HG03521 (cell line): Measurements from ENCODE around the gene ARHGAP1.

Source experiments
- ATAC-seq: cut with Tn5 transposase; IDR thresholded peaks from one replicate; pipeline ENCODE4 v1.9.1; 2021; ENCODE audit warnings: mild to moderate bottlenecking, moderate library complexity; ENCODE audit not compliant: unreplicated experiment

Gene ARHGAP1

DNA sequence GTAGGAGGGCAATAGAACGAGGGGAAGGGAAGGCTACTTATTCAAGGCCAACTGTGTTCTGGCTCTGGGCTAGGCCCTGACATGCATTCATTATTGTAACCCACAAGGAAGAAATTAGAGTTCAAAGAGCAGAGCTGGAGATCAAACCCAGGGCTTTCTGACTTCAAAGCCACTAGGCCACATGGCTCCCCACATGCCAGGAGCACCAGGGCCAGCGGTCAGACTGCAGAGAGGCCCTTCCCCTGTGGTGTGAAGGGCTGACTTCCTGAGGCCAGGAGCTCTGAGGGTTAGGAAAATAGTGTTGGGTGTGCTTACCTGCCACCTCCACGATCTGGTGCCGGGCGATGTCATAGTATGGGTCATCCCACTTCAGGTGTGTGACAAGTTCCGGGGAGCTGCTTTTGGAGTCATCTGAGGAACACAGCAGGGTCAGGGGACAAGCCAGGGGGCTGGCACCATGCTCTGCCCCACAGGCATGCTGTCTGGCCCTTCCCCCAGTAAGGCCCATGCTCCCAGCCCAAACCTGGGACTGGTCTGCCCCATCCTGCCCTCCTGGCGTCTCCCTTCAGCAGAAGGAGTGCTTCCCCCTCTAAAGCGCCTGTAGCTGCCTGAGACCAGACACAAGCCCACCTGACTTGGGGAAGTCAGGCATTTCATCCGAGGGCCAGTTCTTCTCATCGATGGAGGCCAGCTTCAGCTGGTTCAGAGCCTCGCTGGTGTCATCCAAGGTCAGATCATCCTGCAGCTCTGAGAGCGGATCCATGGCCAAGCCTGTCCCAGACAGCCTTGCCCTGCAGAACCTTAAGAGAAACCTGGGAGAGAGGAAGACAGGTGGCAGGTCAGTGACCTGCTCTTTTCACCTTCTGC, 4.8 kb downstream of the ARHGAP1 start:
- ATAC-seq, result no peak

DNA sequence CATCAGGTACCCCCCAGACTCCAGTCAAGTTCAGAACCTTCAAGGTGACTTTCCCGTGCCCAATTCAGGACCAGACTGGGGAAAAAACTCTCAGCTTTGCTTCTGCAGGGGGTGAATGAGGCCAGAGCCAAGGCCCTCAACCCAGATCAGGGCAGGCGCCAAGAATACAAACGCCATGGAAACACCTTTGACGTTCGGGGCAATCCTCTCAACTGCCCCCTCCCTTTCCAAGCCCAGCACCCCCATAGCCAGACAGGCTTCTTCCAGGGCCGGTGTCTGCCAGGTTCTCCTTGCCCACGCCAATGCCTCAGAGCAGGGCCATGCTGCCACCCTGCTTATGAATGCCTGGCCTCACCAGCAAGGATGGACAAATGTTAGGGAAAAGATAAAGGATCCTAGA, 5.8 kb downstream of the ARHGAP1 start:
- no peak for ATAC-seq

DNA sequence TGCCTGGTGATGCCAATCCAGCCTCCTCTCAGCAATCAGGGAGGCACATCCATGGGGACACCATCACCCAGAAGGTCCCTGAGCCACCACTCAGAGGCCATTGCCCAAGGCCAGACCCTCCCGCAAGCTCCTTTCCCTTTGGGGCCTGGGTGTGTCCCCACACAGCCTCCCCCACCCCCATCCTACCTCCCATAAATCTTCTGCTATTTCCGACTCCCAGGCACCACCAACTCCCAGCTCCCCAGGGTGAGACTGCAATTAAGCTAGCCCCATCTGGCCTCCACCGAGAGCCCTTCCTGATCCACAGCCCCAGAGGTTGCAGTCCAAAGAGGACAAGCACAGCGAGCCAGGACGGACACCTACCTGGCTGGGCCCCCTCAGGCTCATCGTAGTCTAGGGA, 6.3 kb downstream of the ARHGAP1 start:
- no peak for ATAC-seq

DNA sequence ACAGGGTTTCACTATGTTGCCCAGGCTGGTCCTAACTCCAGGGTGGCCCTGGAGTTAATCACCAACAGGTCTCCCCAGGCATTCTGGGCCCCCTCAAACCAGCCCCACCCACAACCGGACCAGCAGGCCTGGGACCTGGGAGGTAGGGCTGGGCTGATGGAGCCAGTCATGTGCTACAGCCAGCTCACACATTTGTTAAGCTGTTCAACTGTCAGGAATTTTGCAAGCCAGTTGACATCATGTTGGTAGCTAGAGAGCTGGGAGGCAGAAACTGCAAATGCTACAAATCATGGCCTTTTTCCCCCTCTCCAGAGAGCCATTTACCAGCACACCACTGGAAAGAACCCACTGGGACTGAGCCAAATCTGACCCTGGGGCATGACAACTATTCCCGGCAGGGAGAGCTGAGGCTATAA, 6.8 kb downstream of the ARHGAP1 start:
- no peak for ATAC-seq

DNA sequence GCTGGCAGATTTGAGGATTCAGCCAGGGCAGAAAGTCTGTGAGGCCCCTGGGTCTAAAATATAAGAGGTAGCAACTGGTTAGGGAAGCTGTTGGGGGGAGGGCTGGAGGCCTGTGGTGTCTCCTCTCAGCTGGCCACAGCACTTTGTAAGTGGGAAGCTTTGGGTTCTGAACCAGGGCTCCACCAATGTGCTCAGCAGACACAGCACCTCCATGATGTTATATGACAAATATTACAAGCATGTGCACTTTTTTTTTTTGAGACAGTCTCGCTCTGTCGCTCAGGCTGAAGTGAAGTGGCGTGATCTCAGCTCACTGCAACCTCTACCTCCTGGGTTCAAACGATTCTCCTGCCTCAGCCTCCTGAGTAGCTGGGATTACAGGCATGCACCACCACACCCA, 8.0 kb downstream of the ARHGAP1 start:
- no peak for ATAC-seq

DNA sequence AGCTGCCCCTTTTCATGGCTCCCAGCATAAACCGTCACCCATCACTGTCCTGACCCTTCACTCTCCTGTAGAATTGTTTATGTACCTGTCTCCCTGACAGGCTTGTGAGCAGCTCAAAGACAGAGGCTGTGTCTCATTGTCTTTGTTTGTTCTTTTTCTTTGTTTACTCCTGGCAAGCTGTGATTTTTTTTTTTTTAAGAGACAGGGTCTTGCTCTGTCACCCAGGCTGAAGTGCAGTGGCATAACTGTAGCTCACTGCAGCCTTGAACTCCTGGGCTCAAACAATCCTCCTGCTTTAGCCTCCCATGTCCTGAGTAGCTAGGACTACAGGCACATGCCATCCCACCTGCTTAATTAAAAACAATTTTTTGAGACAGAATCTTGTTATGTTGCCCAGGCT, 9.7 kb downstream of the ARHGAP1 start:
- ATAC-seq, result no peak

DNA sequence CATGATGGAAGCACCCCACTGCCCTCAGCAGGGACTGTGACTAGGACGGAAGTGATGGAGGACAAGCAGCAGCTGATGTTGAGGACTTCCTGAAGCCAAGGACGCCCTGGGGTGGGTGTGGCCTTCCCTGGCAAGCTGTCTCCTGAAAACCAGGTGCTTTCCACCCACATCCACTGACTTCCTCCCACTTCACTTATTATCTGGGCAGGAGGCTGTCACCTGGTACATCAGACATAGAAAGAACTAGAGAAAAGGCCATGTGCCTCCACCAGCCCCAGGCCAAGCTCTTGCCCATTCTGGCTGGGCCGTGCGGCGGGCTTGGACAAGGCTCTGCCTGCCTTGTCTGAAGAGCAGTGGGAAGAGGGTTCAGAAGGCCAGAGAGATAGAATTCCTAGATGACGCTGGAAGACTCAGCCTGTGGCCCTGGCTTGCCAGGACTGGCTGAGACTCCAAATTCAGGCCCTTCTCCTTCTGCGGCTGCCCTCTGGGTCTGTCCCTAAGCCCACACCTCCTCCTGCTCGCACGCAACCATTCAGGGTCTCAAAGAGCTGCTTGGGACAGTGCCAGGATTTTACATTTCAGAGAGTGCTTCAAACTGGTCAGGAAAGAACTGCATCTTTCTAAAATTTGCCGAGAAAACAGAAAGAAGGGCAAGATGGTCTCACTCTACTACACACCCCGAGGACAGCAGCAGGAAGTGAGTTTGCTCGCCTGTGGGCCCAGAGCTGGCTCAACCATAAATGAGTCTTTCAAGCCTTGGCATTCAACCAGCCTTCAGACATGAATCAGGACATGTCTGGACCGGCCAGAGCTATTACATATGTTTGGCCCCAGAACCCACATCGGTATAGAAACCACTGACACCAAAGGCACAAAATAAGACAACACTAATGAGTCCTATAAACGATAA, 13.3 kb downstream of the ARHGAP1 start:
- ATAC-seq, result no peak

DNA sequence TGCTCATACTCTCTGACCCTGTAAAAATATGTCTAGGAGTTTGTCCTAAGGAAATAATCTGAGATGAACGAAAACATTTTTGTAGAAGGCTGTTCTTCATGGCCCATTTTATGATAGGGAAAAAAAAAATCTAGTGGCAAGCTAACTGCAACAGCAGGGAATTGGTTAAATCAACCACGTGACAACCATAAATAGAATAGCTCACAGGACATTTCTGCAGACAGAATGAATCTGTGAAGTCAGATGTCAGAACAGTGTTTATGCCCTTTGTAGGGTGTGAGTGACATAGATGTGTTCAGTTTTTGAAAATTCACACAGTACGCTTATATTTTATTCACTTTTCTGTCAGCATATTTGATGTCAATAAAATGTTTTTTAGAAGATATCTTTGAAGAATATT, 16.1 kb downstream of the ARHGAP1 start:
- no peak for ATAC-seq

DNA sequence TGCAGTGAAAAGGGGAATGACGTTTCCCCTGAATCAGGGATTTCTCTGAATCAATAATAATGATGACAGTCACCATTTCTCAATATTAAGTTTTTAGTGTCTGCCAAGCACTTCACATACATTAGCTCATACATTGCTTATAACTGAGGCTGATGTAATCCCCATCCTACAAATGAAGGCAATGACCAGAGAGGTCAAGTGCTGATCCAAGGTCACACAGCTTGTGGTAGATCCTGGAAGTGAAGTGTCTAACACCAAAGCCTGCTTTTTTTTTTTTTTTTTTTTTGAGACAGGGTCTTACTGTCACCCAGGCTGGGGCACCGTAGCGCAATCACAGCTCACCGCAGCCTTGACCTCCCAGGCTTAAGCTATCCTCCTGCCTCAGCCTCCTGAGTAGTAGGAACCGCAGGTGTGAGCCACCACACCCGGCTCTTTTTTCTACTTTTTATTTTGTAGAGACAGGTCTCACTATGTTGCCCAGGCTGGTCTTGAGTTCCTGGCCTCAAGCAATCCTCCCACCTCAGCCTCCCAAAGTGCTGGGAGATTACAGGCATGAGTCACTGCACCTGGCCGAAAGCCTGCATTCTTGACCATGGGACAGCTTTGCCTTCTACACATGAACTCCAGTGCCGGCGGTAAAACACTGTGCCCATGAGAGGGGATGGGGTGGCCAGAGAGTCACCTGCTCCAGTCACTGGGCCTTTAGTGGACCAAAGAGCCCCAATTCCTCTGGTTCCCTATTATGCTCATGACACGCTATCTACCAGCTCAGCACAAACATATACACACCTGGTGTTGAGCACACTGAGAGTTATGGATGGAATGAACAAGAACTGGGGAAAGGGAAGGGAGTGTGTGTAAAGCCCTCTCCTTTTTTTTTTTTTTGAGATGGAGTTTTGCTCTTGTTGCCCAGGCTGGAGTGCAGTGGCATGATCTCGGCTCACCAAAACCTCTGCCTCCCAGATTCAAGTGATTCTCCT, 17.4 kb downstream of the ARHGAP1 start:
- ATAC-seq, result no peak

DNA sequence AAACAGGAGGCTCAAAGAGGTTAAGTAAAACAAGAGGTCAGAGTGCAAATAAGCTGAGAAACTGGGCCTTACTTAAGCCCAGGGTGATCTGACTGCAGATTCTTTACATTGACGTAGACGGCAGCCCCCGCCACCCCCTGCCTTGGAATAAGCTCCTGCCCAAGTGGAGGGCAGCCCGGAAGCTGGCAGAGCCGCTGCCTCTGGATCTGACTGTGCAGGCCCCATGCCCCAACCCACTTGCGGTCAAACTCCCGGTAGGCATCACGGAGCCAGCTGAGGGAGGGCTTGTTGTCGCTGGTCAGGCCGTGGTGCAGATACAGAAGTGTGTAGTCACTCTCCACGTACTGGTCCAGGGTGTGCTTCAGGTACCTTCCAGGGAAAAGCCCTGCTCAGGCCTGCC, 18.6 kb downstream of the ARHGAP1 start:
- ATAC-seq, result no peak

DNA sequence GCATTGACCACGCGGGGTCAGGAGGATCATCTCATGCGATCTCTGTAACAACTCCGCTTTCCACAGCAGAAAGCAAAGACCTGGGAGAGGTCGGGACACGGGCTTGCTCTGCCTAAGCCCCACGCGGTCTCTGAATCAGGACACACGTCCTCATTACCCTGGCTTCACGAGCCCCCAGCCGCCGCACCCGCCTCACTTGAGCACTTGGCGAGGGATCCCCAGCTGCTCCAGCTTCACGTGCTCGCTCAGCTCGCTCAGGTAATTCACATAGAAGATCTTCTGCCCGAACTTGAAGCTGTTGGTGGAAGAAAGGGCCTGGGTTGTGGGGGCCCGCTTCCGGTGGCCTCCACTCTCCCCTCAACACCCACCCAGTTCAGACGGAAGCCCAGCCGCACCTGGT, 19.6 kb downstream of the ARHGAP1 start:
- no peak for ATAC-seq

DNA sequence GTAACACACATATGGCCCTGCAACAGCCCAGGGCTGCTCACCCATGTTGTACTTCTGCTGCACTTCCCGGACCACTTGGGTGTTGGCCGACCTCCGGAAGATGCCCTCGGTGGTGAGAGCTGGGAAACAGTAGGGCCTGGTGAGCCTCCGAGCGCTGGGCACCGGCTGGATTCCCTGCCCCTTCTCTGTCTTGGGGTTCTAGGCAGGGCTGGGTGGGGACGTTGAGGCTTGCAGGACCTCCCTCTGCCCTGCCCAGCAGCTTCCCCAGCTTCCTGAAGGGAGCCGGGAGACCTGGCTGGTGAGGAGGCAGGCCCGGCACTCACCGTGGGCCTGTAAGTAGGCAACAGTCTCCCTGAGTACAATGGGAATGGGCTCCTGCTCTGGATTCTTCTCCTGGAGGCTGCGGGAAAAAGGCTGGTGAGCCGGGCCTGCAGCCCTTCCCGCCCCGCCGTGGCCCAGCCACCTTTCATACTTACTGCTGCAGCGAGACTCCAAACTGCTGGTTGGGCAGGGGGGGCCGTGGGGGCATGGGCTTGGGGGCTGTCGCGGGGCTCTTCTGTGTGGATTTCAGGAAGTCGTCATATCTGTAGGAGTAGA, 20.2 kb downstream of the ARHGAP1 start:
- no peak for ATAC-seq

DNA sequence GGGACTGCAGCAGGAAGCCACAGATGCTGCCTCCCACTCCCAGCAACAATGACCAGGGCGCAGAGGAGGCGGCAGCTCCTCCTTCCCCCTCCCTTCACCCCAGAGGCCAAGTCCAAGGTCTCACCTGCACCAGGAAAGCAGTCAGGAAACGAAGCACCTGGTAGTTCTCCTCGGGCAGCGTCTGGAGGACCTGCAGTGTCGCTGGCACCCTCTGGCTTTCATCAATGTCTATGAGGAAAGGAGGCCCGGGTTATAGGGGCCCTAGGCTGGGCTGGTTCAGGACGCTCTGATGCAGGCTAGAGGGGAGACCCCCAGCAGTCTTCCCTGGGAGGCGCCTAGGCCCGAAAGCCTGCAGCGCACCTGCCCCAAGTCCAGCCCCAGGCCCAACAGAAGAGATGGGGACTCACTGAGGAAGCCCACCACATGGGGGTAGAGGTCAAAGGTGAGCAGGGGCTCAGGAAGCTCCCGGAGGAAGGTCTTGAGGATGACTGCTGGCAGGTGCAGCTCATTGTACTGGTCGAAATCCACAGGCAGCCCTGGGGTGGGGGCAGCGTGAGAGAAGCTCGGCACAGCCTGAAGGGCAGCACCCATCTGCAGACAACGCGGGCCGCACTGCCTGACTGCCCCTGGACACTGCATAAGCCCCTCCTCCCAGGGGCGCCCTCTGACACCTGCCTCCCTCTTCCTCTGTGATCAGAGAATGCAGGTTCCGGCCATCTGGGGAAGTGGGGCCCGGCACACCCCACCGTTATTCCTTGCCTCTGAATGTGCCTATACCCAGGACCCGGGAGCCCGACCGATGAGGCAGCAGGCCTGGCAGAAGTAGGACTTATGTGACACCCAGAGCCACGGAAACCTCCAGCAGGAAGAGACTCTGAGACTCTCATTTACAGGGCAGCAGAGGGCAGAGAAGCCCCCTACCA, 20.9 kb downstream of the ARHGAP1 start:
- no peak for ATAC-seq

DNA sequence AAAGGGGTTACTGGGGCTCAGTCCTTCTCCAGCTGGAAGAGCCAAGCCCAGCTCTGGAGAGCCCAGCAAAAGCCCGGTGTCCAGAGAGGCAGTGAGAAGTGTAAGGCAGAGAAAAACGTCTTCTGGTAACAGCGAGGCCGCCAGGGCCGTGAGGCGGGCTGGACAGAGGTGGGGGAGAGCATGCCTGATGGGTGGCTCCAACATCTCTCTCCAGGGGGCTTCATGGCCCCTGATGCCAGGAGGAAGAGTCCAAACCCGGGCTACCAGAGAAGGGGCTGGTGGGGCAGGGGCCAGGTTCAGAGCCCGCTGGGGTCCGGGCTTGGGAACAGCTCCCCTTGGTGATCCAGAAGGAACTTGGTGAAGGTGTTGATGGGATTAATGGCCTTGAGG, 21.7 kb downstream of the ARHGAP1 start:
- no peak for ATAC-seq

DNA sequence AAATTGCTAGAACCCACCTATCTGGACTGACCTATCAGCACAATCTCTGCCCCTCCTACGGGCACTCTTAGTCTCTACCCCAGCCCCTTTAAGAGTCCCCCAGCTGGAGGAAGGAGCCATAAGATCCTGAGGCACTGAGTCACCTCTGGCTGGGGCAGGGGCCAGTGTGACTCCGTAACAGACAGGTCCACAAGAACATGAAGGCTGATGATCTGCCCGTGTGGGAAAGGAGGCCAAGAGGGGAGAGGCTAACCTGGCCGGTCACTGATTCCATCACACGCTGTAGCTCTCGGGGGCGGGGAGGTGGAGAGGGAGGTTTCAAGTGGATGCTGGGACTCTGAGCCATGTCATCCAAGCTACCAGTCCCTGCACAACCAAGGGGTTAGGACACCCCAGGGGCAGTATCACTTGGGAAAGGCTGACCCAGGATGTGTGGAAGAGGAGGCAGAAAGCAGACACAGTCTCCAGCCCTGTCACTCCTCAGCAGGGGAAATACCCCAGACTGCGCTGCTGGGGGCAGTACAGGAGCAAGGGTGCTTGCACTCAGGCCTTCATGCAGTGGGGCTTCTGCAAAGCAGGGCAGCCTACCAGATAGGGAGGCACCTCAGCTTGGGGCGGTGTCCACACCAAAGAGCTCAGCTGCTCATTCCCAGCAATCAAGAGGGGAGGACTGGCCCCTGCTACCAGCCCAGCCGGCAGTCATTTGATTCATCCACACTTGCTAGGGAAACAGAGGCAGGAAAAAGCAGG, 22.3 kb downstream of the ARHGAP1 start:
- no peak for ATAC-seq

DNA sequence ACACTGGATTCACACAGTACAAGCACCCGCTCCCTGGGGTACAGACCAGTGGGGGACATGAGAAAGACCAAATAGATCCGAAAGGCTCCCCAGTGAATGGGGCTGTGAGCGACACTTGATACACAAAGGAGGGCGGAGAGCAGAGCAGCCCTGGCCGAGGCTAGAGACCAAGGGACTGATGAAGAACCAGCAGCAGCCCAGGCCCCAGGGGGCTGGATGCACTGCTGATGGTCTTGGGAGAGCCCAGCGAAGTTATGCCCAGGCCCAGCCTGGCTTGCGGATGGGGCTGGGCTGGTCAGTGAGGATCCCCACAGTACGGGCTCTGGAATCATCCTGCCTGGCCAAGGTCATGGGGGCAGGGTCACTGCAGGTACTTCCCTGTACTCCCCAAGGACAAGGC, 23.2 kb downstream of the ARHGAP1 start:
- ATAC-seq, result no peak

DNA sequence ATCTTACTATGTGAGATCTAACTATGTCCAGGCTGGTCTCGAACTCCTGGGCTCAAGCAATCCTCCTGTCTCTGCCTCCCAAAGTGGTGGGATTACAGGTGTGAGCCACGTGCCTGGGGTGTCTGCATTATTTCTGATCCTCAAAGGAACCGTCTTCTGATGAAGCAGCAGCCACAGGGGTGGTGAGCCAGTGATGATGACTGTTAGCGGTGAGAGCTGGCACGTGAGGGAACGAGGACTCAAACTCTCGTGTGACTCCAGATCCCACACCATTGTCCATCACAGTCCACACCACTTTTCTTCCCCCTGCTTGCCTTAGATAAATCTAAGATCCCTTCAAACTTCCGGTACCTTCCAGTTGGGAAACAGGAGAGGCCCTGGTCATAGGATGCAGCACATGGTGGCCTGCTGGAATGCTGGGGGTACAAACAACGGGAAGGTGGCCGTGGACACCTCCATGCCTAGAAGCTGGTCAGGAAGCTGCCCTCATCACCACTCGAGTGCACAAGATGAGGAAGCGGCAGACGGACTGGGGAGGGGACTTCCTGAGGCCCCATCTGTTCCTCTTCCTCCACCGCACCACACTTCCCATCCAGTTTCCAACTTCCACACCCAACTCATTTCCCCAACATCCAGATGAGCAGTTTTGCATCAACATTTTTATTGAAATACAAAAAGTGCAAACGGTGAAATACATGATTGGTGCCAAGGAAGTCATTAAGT, 23.8 kb downstream of the ARHGAP1 start:
- ATAC-seq, result no peak

DNA sequence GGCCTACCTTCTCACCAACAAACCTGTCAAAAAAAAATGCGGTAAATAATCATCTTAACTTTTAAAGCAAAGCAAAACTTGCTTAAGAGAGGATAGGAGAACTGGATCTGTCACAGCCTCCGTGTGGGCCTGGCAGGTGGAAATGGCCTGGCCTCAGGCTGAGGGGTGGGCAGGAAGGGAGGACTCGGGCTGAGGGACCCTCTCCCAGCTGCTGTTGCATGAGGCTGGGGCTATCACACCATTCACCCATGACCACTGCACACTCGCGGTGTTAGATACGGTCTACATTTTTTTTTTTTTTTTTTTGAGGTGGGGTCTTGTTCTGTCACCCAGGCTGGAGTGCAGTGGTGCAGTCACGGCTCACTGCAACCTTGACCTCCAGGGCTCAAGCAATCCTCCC, 24.5 kb downstream of the ARHGAP1 start:
- ATAC-seq, result no peak
